GM13977 (cell line): ENCODE measurements around the gene NTRK2.

Experiments
- DNase-seq: peaks from one replicate; pipeline ENCODE4 v3.0.0; 2012; ENCODE audit warnings: low spot score
- in situ Hi-C: fragments of 300-500 bp; cut with MboI; formaldehyde crosslinking; loops from one replicate; pipeline ENCODE4 v1.12.0; 2022; ENCODE audit warnings: low sequenced_read_pairs, low pct_unique_long_range_greater_than_20kb, mixed read lengths, inconsistent platforms; ENCODE audit not compliant: unreplicated experiment
- TF ChIP-seq, protein P1 (sequence below): IDR thresholded peaks from 2 replicates; pipeline ENCODE4 v1.5.1; 2012; ENCODE audit warnings: mild to moderate bottlenecking, control low read depth; ENCODE audit not compliant: insufficient read depth; ENCODE audit errors: extremely low read depth, missing control alignments

The NTRK2 gene

DNA sequence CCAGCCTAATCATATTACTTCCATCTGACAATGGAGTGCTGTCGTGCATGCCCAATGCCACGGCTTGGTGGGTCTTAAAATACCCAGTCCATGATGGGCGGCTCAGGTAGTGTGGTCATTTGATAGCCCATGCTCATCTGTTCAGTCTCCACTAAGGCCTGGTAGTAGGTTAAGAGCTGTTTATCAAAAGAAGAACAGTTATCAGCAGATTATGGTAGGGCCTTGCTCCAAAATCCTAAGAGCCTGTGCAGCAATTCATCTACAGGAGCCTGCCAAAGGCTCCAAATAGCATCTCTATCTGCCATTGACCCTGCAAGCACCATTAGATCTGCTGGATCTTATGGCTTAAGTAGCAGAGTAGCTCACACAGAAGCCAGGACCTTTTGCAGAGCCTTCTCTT lies 21.8 kb upstream of the NTRK2 start:
- in situ Hi-C loops: no loop called here

DNA sequence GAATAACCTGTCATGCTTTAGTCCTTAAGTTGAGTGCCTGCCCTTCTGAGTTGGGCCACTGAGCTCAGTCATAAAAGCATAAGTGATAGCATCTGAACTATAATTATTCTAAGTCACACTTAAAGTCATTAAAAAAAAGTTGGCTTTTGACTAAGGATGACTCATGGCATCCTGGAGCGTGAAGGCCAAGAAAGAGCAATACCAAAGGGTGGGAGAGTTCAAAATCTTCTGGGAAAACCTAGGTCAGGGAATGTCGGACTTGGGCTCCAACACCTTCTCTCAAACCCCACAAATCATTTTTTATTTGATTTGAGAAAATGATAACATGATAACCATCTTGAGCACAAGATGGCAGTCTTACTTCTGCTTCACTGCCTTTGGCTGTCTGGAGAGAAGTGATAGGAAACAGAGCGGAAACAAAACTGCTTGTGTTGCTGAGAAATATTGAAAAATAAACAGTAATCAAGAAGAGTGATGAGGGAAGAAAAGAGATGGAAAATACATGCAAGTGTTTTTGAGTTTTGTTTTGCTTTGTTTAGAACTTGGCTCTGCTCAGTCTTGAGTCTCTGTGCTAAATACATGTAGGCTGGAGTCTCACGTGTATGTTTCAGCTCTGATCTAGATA lies 16.9 kb upstream of the NTRK2 start:
- no peak for DNase-seq
- in situ Hi-C loops: no loop called here
- TF ChIP-seq, protein P1, sequence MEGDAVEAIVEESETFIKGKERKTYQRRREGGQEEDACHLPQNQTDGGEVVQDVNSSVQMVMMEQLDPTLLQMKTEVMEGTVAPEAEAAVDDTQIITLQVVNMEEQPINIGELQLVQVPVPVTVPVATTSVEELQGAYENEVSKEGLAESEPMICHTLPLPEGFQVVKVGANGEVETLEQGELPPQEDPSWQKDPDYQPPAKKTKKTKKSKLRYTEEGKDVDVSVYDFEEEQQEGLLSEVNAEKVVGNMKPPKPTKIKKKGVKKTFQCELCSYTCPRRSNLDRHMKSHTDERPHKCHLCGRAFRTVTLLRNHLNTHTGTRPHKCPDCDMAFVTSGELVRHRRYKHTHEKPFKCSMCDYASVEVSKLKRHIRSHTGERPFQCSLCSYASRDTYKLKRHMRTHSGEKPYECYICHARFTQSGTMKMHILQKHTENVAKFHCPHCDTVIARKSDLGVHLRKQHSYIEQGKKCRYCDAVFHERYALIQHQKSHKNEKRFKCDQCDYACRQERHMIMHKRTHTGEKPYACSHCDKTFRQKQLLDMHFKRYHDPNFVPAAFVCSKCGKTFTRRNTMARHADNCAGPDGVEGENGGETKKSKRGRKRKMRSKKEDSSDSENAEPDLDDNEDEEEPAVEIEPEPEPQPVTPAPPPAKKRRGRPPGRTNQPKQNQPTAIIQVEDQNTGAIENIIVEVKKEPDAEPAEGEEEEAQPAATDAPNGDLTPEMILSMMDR: no peak

More for the DNA sequence above, 21.8 kb upstream of the NTRK2 start:
- TF ChIP-seq, protein P1: no peak
- no peak for DNase-seq

DNA sequence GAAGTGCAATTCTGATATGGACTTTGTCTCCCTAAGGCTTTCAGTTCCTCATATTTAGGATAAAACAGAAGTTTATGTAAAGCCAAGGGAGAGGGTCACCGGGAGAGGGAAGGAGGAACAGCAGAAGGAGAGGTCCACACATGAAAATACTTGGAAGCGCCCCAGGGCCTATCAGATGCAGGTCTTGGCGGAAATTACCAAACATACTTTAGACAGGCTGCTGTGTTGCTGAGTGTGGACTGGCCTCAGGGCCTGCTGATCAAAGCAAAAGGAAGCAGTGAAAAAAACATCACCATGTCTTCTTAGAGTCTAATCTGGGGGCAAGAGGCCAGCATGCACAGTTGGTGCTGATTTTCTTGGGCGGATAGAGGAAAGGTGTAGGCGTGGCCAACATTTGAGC lies 14.1 kb upstream of the NTRK2 start:
- in situ Hi-C loops: no loop called here
- TF ChIP-seq, protein P1: no peak

DNA sequence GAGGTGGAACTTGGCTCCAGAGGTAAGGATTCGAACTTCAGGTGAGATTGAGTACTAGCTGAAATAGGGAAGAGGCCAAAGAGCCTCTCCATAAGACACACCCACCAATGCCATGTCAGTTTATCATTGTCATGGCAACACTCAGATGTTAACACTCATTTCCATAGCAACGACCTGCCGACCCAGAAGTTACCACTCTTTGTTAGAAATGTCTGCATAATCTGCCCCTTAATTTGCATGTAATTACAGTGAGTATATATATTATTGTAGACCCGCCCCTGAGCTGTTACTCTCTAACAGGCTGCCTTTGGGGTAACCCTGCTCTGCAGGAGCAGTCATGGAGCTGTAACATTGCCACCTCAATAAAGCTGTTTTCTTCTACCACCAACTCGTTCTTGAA lies 10.2 kb upstream of the NTRK2 start:
- TF ChIP-seq, protein P1: no peak
- DNase-seq: no peak
- in situ Hi-C loops: no loop called here

More for the DNA sequence above, 14.1 kb upstream of the NTRK2 start:
- no peak for DNase-seq

DNA sequence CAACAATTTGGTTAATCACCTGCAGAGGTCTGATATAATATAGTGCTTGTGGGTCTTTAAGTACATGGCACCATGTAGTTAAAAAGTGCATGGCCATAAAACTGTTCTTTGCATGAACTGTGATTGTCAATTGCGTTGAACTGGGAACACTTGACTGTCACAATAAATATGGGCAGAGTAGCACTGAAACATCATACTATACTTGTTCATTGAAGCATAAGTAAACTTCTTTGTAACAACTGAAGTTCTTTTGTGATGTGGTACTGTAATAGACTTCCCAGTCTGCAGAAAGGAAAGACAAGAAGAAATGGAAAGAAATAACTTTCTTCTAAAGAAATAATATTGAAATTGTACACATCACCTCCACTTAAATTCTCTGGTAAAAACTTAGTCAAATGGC lies 9.8 kb upstream of the NTRK2 start:
- in situ Hi-C loops: no loop called here
- no peak for DNase-seq
- TF ChIP-seq, protein P1: no peak

DNA sequence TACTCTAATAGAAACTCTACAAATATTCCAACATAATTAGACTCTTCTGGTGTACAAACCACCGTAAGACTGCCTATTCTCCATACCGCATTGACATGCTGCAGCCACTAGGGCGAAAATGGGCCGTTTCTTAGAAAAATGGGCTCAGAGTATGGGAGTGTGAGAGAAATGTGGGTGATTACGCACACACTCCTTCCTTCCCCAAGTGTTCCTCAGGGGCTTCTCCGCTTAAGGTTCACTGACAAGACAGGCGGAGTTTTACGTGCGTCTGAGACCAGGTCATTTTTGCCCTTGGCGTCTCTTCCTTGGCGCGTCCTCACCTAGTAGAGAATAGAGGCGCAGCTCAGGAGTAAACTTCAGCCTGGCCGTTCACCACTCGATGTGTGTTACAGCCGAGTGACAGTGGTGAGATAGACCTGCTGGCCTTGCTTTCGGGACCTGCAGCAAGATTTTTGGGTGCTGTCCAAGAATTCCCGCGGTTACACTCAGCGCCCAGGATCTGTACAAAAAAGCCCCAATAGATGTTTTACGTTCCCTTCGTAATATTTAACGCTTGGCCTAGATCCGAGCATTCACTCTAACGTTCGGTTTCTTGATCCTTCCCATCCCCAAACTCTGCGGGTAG lies 1.8 kb upstream of the NTRK2 start:
- TF ChIP-seq, protein P1: peak; percentile 43
- in situ Hi-C loops: no loop called here
- peak; percentile 58 for DNase-seq
